CD4-positive, alpha-beta T cell treated with Interleukin-12 subunit alpha and Interleukin-12 subunit beta, for 1 hour (primary cell): ENCODE measurements around the gene ZFYVE16.
"Not testable (repeated sequence)": the region's sequence is repeated elsewhere in the genome, so short reads cannot be mapped to it uniquely, and the experiment has no call there.

Source experiments
- DNase-seq: peaks from one replicate; pipeline ENCODE4 v3.0.0-alpha.2; 2020

The ZFYVE16 gene

DNA sequence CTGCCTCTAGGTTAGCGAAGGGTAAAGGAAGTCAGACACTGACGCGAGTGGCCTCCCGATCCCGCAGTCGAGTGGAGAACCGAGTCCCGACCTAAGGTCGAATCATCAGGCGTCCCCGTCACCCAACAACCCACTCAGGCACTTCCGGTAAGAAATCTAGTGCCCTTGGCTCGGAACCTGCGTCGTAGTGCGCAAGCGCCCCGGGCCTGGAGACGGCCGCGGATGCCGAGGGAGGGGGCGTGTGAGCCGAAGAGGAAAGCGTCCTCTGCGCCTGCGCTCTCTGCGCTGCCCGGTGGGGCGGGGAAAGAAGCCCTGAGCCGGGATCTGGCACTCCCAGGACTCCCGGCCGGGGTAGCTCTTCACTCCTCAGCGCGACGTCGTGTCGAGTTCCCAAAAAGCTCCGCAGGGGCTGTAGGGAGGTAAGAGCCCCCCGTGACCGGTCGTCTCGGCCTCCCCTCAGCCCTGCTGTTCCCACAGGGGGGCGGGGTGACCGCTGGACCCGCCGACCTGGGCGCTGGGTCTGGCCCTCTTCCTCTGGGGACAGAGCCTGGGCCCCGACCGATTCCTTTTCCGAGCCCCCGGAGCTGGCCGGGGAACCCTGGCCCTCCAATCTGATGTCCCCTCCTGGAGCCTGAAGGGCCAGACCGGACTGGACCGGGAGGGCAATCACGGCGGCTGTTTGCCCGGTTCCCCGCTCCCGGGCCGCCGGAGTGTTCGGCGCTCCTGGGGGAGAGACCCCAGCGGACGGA, at the start of gene ZFYVE16:
Gene ZFYVE16 (plus strand): TSS at position 330 of the 749 bp plus-strand sequence. CDS start 26,084 bp downstream, outside the sequence.
- peak; percentile 97 for DNase-seq

DNA sequence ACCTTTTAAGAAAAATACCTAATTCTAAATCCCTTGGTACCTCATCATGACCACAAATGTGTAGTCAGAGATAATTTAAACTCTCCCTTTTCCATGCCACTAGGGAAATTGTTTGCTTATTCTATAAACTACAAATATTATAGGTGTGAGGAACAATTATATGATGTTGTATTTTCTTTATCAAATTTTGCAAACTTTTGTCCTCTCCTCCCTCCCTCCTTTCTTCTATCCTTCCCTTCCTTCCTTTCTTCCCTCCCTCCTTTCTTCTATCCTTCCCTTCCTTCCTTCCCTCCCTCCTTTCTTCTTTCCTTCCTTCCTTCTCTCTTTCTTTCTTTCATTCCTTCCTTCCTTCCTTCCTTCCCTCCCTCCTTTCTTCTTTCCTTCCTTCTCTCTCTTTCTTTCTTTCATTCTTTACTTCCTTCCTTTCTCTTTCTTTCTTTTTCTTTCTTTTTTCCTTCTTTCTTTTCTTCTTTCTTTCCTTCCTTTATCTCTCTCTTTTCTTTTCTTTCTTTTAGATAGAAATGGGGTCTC, 46.9 kb upstream of the ZFYVE16 start:
- no peak for DNase-seq

DNA sequence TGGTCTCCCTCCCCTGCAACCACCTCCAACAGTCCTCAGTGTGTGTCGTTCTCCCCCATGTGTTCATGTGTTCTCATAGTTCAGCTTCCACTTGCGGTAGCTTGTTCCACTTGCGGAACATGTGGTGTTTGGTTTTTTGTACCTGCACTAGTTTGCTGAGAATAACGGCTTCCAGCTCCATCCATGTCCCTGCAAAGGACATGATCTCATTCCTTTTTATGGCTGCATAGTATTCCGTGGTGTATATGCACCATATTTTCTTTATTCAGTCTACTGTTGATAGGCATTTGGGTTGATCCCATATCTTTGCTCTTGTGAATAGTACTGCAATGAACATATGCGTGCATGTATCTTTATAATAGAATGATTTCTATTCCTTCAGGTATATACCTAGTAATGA, 43.0 kb upstream of the ZFYVE16 start:
- DNase-seq: no peak

DNA sequence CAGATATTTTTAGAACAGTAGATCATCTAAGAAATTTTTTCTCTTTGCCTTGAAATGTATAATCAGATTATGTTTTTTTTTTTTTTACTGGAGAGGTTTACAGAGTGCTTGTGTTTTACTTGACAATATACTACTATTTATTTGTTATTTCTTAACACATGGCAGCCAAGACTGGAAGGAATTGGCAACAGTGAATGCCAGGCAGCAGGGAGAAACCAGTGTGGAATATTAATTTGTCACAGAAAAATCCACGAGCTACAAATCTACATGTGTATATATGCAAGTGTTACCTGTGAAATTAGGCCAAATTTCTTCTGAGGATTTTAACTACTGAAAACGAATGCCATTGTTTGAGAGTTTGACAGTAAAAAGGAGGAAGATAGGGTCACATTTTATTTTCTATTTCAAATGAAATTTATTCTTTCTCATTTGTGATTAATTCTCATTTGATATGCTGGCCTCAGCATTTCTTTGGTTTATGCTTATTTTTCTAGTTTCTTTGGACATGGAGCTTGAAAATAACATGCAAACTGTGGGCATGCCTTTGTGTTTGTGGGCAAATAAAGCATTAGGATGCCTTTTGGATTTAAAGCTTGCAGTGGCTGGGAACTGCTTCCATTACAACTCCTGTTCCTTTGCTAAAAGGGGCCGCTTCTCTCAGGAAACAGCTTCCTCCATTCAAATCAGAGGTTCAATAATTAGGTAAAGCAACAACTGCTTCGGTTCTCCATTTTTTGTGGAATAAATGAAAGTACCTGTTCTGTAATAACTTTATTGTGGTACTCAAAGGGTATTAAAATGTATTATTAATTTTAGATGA, 39.0 kb upstream of the ZFYVE16 start:
- DNase-seq: no peak

DNA sequence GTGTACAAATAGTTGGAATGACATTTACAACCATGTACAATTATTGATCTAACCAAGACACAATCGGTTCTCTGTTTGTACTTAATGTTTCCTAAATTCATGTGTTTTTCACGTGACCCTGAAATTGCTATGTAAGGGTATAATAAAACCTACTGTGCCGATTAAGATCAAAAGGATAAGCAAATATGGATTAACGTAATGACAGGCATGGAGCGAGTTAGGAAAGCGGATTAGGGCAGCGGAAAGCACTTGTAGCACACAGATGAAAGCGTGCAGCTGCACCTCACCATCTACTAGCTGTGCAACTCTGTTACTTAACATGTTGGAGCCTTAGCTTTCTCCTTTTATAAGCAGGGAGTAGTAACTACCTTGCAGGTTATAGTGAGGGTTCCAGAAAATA, 38.3 kb upstream of the ZFYVE16 start:
- DNase-seq: no peak

DNA sequence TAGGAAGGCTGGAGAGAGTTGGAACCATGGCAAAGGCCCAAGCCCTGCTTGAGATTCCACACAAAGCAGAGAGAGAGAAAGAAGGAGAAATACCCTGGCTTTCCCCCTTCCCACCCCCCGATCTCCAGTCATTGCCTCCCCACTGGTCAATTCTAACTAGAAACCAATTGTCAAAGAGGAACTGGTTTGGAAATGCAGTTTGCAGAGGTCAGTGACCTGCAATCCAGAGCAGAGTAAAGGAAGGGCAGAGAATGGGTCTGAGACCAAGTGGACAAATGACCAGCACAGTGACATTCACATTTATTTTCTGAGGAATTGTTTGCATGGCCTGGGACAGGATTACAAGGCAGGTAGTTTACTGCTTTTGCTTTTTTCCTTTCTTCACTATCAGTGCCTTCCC, 37.5 kb upstream of the ZFYVE16 start:
- DNase-seq: no peak

DNA sequence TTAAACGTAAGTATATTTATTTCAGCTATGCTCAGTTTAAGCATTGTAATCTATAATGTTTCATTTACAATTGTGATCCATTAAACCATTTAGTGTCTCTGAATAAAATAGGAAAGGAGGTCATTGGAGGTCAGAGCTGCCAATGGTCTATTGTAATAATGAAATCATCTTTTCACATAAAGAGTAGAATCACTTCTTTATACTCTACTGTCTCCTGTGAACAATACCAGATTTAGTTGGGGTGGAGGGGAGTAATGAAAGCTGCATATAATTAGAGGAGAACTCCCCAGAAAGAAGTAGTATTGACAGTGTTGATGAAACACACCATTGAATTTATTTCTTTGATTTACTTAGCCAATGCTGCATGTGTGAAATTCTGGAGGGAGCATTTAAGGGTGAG, 35.1 kb upstream of the ZFYVE16 start:
- DNase-seq: no peak

DNA sequence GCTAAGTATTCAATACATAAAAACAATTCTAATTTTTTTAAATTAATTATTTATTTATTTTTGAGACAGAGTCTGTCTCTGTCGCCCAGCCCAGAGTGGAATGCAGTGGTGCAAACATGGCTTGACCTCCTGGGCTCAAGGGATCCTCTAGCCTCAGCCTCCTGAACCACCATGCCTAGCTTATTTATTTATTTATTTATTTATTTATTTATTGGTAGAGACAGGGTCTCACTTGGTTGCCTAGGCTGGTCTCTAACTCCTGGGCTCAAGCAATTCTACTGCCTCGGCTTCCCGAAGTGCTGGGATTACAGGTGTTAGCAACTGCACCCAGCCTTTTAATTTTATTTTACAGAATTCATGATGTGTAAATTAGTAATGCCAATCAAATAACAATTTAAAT, 33.7 kb upstream of the ZFYVE16 start:
- DNase-seq: no peak

DNA sequence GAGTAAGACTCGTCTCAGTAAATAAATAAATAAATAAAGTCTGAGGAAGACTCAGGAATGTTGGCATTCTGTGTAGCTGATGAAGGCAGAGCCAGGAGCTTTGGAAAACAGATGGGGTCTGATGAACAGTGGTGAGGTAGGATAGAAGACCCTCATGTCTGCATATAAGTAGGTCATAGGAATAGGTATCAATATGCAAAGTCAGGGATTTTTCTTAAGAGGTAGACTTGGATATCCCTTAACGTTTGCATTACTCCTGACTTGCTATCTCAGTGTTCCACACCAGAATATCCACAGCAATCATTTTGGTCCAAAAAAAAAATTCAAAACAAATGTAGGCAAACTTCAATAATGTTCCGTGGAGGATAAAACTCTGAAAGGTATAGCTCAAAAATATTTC, 31.3 kb upstream of the ZFYVE16 start:
- no peak for DNase-seq

DNA sequence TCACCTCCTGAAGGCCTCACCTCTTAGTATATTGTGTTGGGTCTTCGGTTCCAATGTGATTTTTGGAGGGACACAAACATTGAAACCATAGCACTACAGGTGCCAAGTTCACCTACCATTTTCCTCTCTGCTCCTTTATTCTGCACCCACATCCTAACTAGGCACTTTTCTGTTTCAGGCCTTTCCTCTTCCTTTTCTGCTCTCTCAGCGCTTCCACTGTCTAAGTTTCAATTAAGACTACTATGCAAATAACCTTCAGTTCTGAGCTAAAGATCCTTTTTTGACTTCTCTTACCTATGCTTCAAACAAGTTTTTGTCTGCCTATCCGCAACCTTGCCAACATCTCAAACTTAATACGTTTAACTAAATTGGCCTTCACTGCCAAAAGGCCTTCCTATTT, 25.4 kb upstream of the ZFYVE16 start:
- no peak for DNase-seq

DNA sequence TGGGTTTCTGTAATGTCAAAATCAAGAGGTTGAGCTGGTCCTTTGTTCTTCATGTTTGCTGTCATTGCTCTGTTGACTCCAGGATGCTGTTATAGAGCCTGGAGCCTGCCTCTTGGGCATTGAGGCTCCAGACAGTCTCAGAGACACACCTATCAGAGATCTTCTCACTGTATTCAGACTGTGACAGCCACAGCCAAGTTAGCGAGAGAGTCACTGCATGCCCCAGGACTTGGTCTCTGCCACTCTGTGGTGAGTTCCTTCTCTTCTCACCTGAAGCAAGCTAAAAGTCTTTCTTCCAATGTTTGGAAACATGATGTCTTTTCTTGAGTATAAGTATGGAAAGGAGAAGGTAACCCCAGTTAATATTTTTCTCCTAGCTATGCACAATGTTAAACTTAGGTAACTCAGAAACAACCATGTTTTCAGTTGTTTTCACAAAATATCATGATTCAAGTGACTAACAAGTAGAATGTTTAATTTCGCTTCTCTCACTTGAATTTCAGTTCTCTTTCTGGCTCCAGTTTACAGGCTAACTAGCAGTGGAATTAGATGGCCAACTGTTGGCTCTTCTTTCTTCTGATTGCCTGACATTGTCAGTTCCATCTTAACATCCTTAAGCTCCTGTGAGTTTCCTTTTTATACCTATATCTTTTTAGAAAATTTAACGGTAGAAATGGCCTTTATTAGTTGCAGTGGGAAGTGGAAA, 20.6 kb upstream of the ZFYVE16 start:
- no peak for DNase-seq

DNA sequence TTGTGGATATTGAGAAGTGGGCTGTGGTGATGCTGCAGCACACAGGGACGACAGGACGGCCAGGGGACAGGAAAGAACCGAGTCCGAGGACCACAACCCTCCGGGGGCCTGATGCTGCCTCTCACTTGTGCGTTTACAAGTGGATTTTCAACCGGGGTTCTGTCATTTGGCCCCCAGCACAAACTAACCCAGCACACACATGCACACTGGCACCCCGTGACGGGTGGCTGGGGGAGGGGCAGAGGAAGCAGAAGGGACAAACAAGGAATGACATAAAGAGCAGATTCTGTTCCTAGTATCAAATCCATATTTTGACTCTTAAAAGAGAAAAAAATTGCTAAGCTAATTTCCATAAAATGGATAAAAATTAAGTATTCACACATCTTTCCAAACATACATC, 18.3 kb upstream of the ZFYVE16 start:
- no peak for DNase-seq

DNA sequence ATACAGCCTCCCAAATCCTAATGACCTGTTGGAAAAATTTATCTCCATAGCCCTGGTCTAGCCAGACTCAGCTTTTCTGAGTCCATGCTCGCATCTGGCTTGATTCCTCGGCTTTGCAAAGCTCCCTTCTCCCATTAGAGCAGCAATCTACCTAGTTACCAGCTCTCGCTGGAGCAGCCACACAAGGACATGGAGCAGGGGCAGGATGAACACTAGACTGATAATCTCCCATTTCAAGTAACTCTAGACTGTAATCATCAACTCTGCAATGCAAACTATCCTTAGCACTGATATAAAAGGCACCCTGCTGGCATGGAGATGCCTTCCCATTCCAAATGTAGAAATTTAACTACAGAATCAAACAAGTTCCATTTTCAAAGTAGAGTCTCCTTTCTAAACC, 17.5 kb upstream of the ZFYVE16 start:
- DNase-seq: not testable (repeated sequence)

DNA sequence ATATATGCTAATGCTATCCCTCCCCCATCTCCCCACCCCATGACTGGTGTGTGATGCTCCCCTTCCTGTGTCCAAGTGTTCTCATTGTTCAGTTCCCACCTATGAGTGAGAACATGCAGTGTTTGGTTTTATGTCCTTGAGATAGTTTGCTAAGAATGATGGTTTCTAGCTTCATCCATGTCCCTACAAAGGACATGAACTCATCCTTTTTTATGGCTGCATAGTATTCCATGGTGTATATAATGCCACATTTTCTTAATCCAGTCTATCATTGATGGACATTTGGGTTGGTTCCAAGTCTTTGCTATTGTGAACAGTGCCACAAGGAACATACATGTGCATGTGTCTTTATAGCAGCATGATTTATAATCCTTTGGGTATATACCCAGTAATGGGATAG, 16.6 kb upstream of the ZFYVE16 start:
- not testable (repeated sequence) for DNase-seq

DNA sequence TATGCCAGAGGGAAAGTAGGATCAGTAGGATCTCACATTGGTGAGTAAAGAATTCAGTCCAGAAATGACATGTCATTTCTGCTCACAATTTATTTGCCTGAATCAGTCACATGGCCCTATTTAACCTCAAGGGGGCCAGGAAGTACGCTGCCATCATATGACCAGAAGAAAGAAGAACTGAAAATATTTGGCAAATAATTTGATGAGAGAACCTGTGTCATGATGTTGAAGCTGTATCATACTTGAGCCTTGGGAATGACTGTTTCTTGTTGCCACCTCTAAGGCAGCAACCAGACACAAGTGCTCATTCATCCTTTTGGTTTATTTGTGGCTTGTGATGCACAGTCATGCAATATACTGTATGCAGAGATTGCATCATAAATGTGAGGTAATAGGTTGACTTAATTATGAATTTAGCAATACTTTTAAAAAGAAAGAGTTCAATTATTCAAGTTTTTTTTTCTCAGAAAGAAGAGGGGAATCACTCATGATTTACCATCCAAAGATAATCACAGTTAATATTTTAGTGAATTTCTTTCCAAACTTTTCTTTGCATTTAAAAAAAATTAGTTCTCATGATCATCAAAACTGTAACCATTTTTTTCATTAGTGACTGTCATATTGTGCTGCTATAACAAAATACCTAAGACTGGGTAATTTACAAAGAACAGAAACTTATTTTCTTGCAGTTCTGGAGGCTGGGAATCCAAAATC, 8.2 kb upstream of the ZFYVE16 start:
- peak; percentile 9 for DNase-seq

DNA sequence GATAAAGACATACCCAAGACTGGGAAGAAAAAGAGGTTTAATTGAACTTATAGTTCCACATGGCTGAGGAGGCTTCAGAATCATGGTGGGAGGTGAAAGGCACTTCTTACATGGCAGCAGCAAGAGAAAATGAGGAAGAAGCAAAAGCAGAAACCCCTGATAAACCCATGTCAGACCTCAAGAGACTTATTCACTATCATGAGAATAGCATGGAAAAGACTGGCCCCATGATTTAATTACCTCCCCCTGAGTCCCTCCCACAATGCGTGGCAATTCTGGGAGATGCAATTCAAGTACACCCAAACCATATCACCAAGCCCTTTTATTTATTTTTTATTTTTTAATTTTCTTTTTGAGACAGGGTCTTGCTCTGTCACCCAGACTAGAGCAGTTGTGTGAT, 7.5 kb upstream of the ZFYVE16 start:
- not testable (repeated sequence) for DNase-seq

DNA sequence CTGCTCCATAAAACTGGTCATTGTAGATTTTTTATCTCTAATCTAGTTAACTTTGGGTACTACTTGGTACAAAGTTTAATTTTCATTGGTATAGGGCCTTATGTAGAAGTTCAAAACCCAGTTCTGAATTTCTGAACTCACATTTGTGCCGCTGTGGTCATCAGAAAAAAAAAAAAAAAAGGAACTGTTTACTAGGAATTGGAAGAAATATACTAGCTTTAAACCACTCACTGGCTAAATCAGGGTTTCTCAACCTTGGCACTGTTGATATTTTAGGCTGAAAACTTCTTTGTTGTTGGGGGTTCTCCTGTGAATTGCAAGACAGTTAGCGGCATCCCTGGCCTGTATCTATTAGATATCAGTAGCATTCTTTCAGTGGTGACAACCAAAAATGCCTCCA, 4.1 kb upstream of the ZFYVE16 start:
- DNase-seq: no peak

DNA sequence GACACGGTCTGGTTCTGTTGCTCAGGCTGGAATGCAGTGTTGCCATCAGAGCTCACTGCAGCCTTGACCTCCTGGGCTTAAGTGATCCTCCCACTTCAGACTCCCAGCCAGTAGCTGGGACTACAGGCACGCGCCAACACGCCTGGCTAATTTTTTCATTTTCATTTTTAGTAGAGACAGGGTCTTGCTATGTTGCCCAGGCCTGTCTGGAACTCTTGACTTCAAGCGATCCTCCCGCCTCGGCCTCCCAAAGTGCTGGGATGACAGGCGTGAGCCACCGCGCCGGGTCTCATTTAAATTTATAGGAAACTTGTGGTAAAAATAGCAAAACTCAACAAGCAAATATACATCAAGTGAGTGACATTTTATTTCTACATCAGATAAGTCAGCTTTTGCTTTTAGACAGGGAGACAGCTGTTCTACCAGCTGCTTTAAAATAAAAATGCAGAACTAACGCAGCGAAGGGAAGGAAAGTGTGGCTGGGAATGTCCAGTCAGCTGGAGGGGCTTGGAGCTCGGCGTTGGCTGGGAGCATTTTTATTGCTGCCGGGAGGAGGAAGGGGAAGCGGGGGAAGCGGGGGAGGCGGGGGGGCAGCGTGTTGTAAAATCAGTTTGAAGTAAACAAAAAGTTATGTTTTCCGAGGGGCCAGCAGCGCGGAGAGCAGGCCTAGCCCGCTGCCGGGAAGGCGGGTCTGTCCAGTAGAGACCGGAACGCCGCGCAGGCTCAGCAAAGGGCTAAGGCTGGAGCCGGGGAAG, 707 bp upstream of the ZFYVE16 start:
- DNase-seq: peak; percentile 9

DNA sequence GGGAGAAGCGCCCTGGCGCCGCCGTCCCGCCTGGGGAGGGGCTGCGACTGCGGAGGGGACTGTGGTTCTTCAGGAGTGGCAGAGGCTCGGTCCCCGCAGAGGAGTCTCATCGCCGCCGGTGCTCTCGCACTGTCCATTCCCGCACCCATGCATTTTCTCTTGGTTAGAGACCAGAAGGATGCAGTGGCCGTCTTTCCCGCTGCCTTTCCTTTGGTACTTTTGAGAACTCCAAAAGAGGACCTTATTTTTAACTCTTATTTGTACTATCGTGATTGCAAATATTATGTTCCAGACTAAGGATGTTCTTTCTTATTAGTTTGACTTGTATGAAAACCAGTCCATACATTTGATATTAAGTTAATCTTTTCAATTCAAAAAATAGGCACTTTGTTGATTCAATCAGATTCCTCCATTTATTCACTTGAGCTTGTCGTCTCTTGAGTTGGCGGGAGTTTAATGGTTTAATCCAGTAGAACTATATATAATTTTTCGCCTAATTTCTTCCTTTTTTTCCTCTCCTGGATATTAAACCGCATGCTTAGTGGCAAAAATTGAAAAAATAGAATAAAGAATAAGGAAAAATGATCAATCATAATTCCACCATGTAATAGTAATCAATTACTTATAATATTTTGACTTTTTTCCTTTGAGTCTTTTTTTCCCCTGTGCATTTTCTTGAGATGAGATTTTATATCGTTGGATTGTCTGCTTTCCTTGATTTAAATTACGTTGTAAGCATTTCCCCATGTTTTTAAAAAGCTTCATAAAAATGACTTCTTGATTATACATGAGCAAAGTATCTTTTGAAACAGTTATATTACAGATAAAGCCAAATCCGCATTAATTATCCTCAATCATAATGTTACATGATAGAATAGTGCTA, 861 bp downstream of the ZFYVE16 start:
- peak; percentile 49 for DNase-seq

DNA sequence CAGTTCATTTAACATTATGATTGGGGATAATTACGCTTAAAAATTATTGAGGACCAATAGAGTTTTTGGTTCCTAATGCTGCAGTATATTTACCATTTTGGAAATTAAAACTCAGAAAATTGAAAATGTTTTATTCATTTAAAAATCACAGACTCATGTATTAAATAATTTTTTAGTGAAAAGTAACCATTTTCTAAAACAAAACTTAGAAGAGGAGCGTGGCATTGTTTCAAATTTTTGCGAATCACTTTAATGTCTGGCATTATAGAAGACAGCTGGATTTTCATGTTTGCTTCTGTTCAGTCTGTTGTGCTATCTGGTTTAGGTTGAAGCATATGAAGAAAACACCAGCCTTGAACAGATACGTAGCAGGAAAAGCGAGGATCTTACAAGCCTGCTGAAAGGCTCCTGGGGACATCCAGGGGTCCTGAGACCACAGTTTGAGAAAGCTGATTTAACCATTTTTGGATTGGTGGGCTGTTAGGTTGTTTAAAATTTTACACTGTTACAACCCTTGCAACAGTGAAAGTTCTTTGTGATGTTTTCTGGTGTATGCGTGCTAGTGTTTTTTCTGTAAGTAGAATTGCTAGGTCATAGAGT, 1.6 kb downstream of the ZFYVE16 start:
- DNase-seq: no peak
